A549 (cell line): ENCODE measurements around the gene PDZK1. TPM values are rescaled to one million over a fixed set of nuclear protein-coding genes. Genes with fewer than 3 reads are reported as not detected.
"Not testable (repeated sequence)": the region's sequence is repeated elsewhere in the genome, so short reads cannot be mapped to it uniquely, and the experiment has no call there.

Experiments used
- ATAC-seq, 2 experiments: fragments of 200-7000 bp in 1 of 2; fragments of >200 bp in 1 of 2; cut with Nextera tagmentation in 1 of 2; cut with Tn5 transposase in 1 of 2; 3 replicates each; pipeline versions ENCODE4 v1.8.0 to v1.9.1; 2018 to 2020; ENCODE audit warnings: mild to moderate bottlenecking in 1 of 2, moderate library complexity in 1 of 2
- CTCF ChIA-PET: fragments of 300-600 bp; sonication (Branson Sonifier 250); formaldehyde crosslinking; extraction: SDS; loops from one replicate; lab custom pipeline; 2021; ENCODE audit warnings: antibody characterized with exemption, inconsistent platforms; lab: Yijun Ruan, JAX
- POLR2A ChIA-PET: fragments of 350-600 bp; formaldehyde crosslinking; extraction: SDS; loops from one replicate; lab custom pipeline; 2021; ENCODE audit warnings: antibody characterized with exemption, inconsistent platforms; lab: Yijun Ruan, JAX
- DNase-seq, 2 experiments: peaks; one replicate each; pipeline versions ENCODE4 v3.0.0 to v3.0.0-alpha.2; 2011 to 2016; ENCODE audit warnings: low read depth in 1 of 2, low spot score in 1 of 2
- FAIRE-seq: peaks from 2 replicates; lab custom pipeline; 2011; peaks lifted over from hg19 to GRCh38; lab: Jason Lieb, UNC
- H3K27ac ChIP-seq, 2 experiments: fragments of >200 bp; sonication (Bioruptor Twin); formaldehyde crosslinking; 3 replicates each; pipeline ENCODE4 v1.5.1; 2016 to 2017
- H3K4me1 ChIP-seq: fragments of >200 bp; sonication (Bioruptor Twin); formaldehyde crosslinking; 3 replicates; pipeline ENCODE4 v1.6.1; 2016
- H3K4me2 ChIP-seq: fragments of >200 bp; sonication (Bioruptor Twin); formaldehyde crosslinking; 3 replicates; pipeline ENCODE4 v1.6.1; 2016
- H3K4me3 ChIP-seq: fragments of >200 bp; sonication (Bioruptor Twin); formaldehyde crosslinking; 3 replicates; pipeline ENCODE4 v1.5.1; 2016
- H3K9me3 ChIP-seq: fragments of >200 bp; sonication (Bioruptor Twin); formaldehyde crosslinking; 3 replicates; pipeline ENCODE4 v1.6.1; 2016
- EHMT2 ChIP-seq: fragments of 200-600 bp; sonication (generic); IDR thresholded peaks from 2 replicates; pipeline ENCODE4 v1.6.1; 2016; ENCODE audit warnings: antibody characterized with exemption, low read depth, mild to moderate bottlenecking, moderate library complexity
- ESRRA ChIP-seq: fragments of 150-350 bp; IDR thresholded peaks from 2 replicates; pipeline ENCODE4 v1.6.1; 2014; ENCODE audit warnings: mild to moderate bottlenecking, low read length, borderline replicate concordance
- FOSB ChIP-seq: fragments of 250-450 bp; sonication (Bioruptor Pico); IDR thresholded peaks from 2 replicates; pipeline ENCODE4 v1.5.0; 2020; ENCODE audit warnings: mild to moderate bottlenecking, moderate library complexity
- FOSL2 ChIP-seq, 2 experiments: fragments of 450-650 bp in 1 of 2; fragments of >200 bp in 1 of 2; sonication (Bioruptor Twin) in 1 of 2; formaldehyde crosslinking; IDR thresholded peaks; 2 replicates each; pipeline versions ENCODE4 v1.5.0 to v1.6.1; 2016 to 2020; ENCODE audit warnings: mild to moderate bottlenecking in 1 of 2, moderate library complexity in 1 of 2
- HDAC2 ChIP-seq: fragments of 200-600 bp; sonication (generic); IDR thresholded peaks from 2 replicates; pipeline ENCODE4 v1.6.1; 2016
- HEYL ChIP-seq: fragments of 250-450 bp; sonication (Bioruptor Pico); IDR thresholded peaks from 2 replicates; pipeline ENCODE4 v1.8.0; 2021; ENCODE audit warnings: mild to moderate bottlenecking, moderate library complexity
- HOXB5 ChIP-seq: fragments of 250-450 bp; sonication (Bioruptor Pico); IDR thresholded peaks from 2 replicates; pipeline ENCODE4 v1.5.0; 2020; ENCODE audit warnings: mild to moderate bottlenecking, moderate library complexity
- NFE2L2 ChIP-seq: fragments of 150-350 bp; conservative IDR thresholded peaks from 2 replicates; pipeline ENCODE4 v1.6.1; 2014; ENCODE audit warnings: low read length
- PBX3 ChIP-seq: IDR thresholded peaks from 2 replicates; pipeline ENCODE4 v1.6.1; 2012
- PHF8 ChIP-seq: fragments of 200-600 bp; sonication (generic); IDR thresholded peaks from 2 replicates; pipeline ENCODE4 v1.6.1; 2016; ENCODE audit warnings: low read depth, mild to moderate bottlenecking, antibody characterized with exemption, moderate library complexity, borderline replicate concordance
- RARB ChIP-seq: fragments of 250-450 bp; sonication (Bioruptor Pico); IDR thresholded peaks from 2 replicates; pipeline ENCODE4 v1.8.0; 2021; ENCODE audit warnings: mild to moderate bottlenecking, moderate library complexity
- RFX5 ChIP-seq: fragments of 450-650 bp; IDR thresholded peaks from 2 replicates; pipeline ENCODE4 v1.7.1; 2014; ENCODE audit warnings: antibody characterized with exemption, mild to moderate bottlenecking, moderate library complexity
- RNF2 ChIP-seq: fragments of 200-600 bp; sonication (generic); IDR thresholded peaks from 2 replicates; pipeline ENCODE4 v1.6.1; 2016; ENCODE audit warnings: low read depth, mild to moderate bottlenecking, antibody characterized with exemption, moderate library complexity, borderline replicate concordance
- SREBF2 ChIP-seq: fragments of 450-650 bp; IDR thresholded peaks from 2 replicates; pipeline ENCODE4 v1.6.1; 2014; ENCODE audit warnings: mild to moderate bottlenecking, moderate library complexity
- USF2 ChIP-seq: fragments of 450-650 bp; IDR thresholded peaks from 2 replicates; pipeline ENCODE4 v1.6.1; 2014; ENCODE audit warnings: antibody characterized with exemption
- ZSCAN20 ChIP-seq: fragments of 250-450 bp; sonication (Bioruptor Pico); IDR thresholded peaks from 2 replicates; pipeline ENCODE4 v1.8.0; 2022; ENCODE audit warnings: mild to moderate bottlenecking, moderate library complexity
- WGBS: methylation state at CpG from one replicate; pipeline ENCODE4 v1.1.6; 2017; ENCODE audit errors: missing lambda C conversion rate; 5-methylcytosine and 5-hydroxymethylcytosine counted together
- polyA plus RNA-seq, 4 experiments: library from polyadenylated mRNA; depleted of rRNA in 3 of 4; stranded (reverse); fragments of >200 nt; fragmentation: RNase III in 1 of 4; extraction: RNeasy Plus Mini Kit Qiagen cat#74134 plus additional on column Dnase treatment in 1 of 4; gene quantifications; 2 replicates in 3 of 4; 3 replicates in 1 of 4; pipeline ENCODE4 v1.2.3, GENCODE V29; 2011 to 2017
- TF ChIP-seq, protein P1 (sequence below): fragments of 250-450 bp; sonication (Bioruptor Pico); IDR thresholded peaks from 2 replicates; pipeline ENCODE4 v1.5.0; 2020; ENCODE audit warnings: low read depth, mild to moderate bottlenecking, moderate library complexity
- TF ChIP-seq, protein P2 (sequence below): IDR thresholded peaks from 2 replicates; pipeline ENCODE4 v1.6.1; 2012; ENCODE audit warnings: low read depth, borderline replicate concordance
- TF ChIP-seq, protein P3 (sequence below): fragments of >200 bp; sonication (Bioruptor Twin); formaldehyde crosslinking; IDR thresholded peaks from 3 replicates; pipeline ENCODE4 v1.6.1; 2016

Gene PDZK1
- polyA plus RNA-seq, 2 of the 4 experiments (the other 2 are of a cell fraction): 1.3 to 2.9 TPM

DNA sequence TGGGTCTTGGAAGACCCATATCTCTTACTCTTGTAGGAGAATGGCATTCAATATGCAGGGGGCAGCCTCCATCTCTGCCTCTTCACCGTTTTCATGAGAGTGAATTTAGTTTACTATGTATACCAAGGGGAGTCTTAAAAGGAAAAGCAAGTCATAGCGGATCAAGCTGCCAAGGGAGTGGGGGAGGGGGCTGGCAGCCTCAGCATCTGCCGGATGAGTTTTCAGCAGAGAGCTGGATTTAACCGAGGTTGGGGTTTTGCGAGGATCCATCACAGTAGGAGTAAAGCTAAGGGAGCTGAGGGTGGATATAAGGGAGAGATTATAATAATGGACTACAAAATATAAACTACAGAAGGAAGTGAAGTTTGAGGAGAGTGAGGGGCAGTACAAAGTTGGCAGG, 22.0 kb upstream of the PDZK1 start:
- no peak overlapping the region for H3K4me2 ChIP-seq
- ATAC-seq: no peak
- WGBS: 88% methylated on average over 5 of the region's 5 CpGs
- no peak for FAIRE-seq
- DNase-seq: no peak
- no peaks in the 10 kb centered on the region for H3K4me1 ChIP-seq
- H3K9me3 ChIP-seq: no peaks in the 10 kb centered on the region
- H3K27ac ChIP-seq: no peak overlapping the region
- CTCF ChIA-PET: interaction anchor here (0.9 kb wide), 1 partner anchor 116 kb away, joined by 3 read pairs; the partner anchor contains the start of gene NUDT17
- no peak for TF ChIP-seq FOSL2 (IDR thresholded peaks at IDR 0.05)
- no peak for TF ChIP-seq FOSL2 (CRISPR knock-in tag; IDR thresholded peaks at IDR 0.05)
- no peak for TF ChIP-seq RNF2
- no peak for TF ChIP-seq HOXB5 (CRISPR knock-in tag)
- TF ChIP-seq, protein P1, sequence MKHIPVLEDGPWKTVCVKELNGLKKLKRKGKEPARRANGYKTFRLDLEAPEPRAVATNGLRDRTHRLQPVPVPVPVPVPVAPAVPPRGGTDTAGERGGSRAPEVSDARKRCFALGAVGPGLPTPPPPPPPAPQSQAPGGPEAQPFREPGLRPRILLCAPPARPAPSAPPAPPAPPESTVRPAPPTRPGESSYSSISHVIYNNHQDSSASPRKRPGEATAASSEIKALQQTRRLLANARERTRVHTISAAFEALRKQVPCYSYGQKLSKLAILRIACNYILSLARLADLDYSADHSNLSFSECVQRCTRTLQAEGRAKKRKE (CRISPR knock-in tag): no peak
- TF ChIP-seq PBX3: no peak
- no peak for TF ChIP-seq HDAC2
- TF ChIP-seq, protein P2, sequence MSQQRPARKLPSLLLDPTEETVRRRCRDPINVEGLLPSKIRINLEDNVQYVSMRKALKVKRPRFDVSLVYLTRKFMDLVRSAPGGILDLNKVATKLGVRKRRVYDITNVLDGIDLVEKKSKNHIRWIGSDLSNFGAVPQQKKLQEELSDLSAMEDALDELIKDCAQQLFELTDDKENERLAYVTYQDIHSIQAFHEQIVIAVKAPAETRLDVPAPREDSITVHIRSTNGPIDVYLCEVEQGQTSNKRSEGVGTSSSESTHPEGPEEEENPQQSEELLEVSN: no peak
- no peak for TF ChIP-seq SREBF2
- TF ChIP-seq FOSB (CRISPR knock-in tag): no peak
- TF ChIP-seq ZSCAN20 (CRISPR knock-in tag): no peak
- no peak for TF ChIP-seq RARB
- TF ChIP-seq HEYL (CRISPR knock-in tag): no peak
- TF ChIP-seq RFX5: no peak
- TF ChIP-seq EHMT2: no peak
- TF ChIP-seq NFE2L2: no peak
- TF ChIP-seq USF2: no peak
- TF ChIP-seq, protein P3, sequence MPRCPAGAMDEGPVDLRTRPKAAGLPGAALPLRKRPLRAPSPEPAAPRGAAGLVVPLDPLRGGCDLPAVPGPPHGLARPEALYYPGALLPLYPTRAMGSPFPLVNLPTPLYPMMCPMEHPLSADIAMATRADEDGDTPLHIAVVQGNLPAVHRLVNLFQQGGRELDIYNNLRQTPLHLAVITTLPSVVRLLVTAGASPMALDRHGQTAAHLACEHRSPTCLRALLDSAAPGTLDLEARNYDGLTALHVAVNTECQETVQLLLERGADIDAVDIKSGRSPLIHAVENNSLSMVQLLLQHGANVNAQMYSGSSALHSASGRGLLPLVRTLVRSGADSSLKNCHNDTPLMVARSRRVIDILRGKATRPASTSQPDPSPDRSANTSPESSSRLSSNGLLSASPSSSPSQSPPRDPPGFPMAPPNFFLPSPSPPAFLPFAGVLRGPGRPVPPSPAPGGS: no peak
- no peak for TF ChIP-seq ESRRA
- TF ChIP-seq PHF8: no peak
- H3K4me3 ChIP-seq: no peak overlapping the region
- POLR2A ChIA-PET: no interaction called here

DNA sequence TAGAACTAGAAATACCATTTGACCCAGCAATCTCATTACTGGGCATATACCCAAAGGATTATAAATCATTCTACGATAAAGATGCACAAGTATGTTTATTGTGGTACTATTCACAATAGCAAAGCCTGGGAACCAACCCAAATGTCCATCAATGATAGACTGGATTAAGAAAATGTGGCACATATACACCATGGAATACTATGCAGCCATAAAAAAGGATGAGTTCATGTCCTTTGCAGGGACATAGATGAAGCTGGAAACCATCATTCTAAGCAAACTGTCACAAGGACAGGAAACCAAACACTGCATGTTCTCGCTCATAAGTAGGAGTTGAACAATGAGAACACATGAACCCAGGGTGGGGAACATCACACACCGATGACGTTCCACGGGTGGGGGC, 19.0 kb upstream of the PDZK1 start:
- WGBS: 89% methylated on average over 5 of the region's 5 CpGs
- H3K27ac ChIP-seq, CTCF ChIA-PET, H3K4me3 ChIP-seq, DNase-seq, H3K4me1 ChIP-seq, ATAC-seq, FAIRE-seq, POLR2A ChIA-PET, H3K9me3 ChIP-seq, H3K4me2 ChIP-seq: not testable (repeated sequence)
